Breast epithelium (tissue), 4 donors: Measurements from ENCODE around the gene DTNA. TPM values are rescaled to one million over a fixed set of nuclear protein-coding genes. Genes with fewer than 3 reads are reported as not detected.

Experiments
- DNase-seq, 2 donors: peaks; one replicate each; pipeline ENCODE4 v3.0.0-alpha.2; 2019; ENCODE audit warnings: low spot score in 2 of 2
- H3K27ac ChIP-seq, 2 donors: fragments of 200-600 bp; sonication (generic) in 1 of 2; one replicate each; pipeline ENCODE4 v1.5.1; 2016 to 2019; ENCODE audit warnings: mild to moderate bottlenecking in 1 of 2
- H3K27me3 ChIP-seq, 2 donors: fragments of 200-600 bp; sonication (generic) in 1 of 2; one replicate each; pipeline versions ENCODE4 v1.5.1 to v1.6.0; 2017 to 2019; ENCODE audit warnings: control low read depth in 1 of 2, mild to moderate bottlenecking in 1 of 2
- H3K36me3 ChIP-seq: fragments of 200-600 bp; one replicate; pipeline ENCODE4 v1.5.1; 2019
- H3K4me1 ChIP-seq, 2 donors: fragments of 200-600 bp; sonication (generic); one replicate each; pipeline ENCODE4 v1.5.1; 2016 to 2019; ENCODE audit warnings: control low read depth in 1 of 2
- H3K4me3 ChIP-seq, 3 donors: fragments of 200-600 bp; sonication (generic); 1 replicate in 2 of 3; 2 replicates in 1 of 3; pipeline ENCODE4 v1.5.1; 2016 to 2019; ENCODE audit warnings: mild to moderate bottlenecking in 3 of 3, moderate library complexity in 2 of 3
- H3K9me3 ChIP-seq, 2 donors: fragments of 200-600 bp; sonication (generic) in 1 of 2; one replicate each; pipeline ENCODE4 v1.5.1; 2016 to 2019; ENCODE audit warnings: control low read depth in 1 of 2
- POLR2A ChIP-seq: fragments of 450-650 bp; IDR thresholded peaks from one replicate; pipeline ENCODE4 v1.6.1; 2016; ENCODE audit warnings: antibody characterized with exemption, mild to moderate bottlenecking, moderate library complexity
- POLR2AphosphoS5 ChIP-seq, 3 donors: sonication (generic); formaldehyde crosslinking; IDR thresholded peaks; one replicate each; pipeline ENCODE4 v1.6.1; 2017; ENCODE audit warnings: antibody characterized with exemption in 3 of 3
- intact Hi-C: fragments of 100-400 bp; cut with DNase I; formaldehyde crosslinking; loops from one replicate; pipeline ENCODE4 v1.15.1; 2023; ENCODE audit warnings: low total_unique reads
- total RNA-seq, 3 donors: library from RNA; depleted of rRNA; stranded (reverse); fragments of >200 nt; gene quantifications; one replicate each; pipeline ENCODE4 v1.1.0, GENCODE V29; 2016
- TF ChIP-seq, protein P1 (sequence below), 3 donors: fragments of 450-650 bp; IDR thresholded peaks; one replicate each; pipeline ENCODE4 v1.5.1; 2016 to 2017; ENCODE audit warnings: antibody characterized with exemption in 3 of 3, mild to moderate bottlenecking in 3 of 3, moderate library complexity in 3 of 3

DTNA gene
- total RNA-seq, 3 donors from 2014 or later: 14.4 to 40.5 (median 17.9) TPM

GRCh38 chr18:34744569-34744968 is 34.5 kb downstream of the DTNA start:
- intact Hi-C loops: no loop called here
- Histone ChIP-seq H3K36me3 (no peaks in the 10 kb centered on the region), H3K4me1 (no peaks in the 10 kb centered on the region), H3K27me3 (no peaks in the 10 kb centered on the region), H3K4me3 (no peak overlapping the region), H3K9me3 (no peaks in the 10 kb centered on the region), H3K27ac (no peak overlapping the region)
- DNase-seq: no peak
- no peak for TF ChIP-seq POLR2AphosphoS5 (IDR thresholded peaks at IDR 0.05)
- TF ChIP-seq, protein P1, sequence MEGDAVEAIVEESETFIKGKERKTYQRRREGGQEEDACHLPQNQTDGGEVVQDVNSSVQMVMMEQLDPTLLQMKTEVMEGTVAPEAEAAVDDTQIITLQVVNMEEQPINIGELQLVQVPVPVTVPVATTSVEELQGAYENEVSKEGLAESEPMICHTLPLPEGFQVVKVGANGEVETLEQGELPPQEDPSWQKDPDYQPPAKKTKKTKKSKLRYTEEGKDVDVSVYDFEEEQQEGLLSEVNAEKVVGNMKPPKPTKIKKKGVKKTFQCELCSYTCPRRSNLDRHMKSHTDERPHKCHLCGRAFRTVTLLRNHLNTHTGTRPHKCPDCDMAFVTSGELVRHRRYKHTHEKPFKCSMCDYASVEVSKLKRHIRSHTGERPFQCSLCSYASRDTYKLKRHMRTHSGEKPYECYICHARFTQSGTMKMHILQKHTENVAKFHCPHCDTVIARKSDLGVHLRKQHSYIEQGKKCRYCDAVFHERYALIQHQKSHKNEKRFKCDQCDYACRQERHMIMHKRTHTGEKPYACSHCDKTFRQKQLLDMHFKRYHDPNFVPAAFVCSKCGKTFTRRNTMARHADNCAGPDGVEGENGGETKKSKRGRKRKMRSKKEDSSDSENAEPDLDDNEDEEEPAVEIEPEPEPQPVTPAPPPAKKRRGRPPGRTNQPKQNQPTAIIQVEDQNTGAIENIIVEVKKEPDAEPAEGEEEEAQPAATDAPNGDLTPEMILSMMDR (IDR thresholded peaks at IDR 0.05): no peak
- no peak for TF ChIP-seq POLR2A

DNA sequence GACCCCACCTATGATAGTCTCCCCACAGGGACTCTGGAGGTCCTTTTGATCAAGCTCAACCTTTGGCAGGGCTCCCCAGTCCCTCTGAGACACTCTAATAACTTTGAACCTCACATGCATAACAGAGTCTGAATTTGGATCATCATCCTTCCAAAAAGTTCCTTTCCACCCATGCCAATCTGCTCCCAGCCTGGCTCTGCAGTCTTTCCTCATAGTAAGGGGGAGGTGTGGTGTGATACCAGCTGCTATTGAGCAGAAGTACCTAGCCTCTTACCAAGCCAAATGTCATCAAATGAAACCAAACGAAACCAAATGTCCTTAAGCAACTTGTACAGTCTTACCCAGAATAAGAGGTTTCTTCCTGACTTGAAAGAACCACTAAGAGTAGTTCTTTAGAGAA is 36.5 kb downstream of the DTNA start:
- DNase-seq: no peak
- Histone ChIP-seq H3K9me3 (no peaks in the 10 kb centered on the region), H3K4me1 (no peaks in the 10 kb centered on the region), H3K27ac (no peak overlapping the region), H3K4me3 (no peak overlapping the region), H3K27me3 (no peaks in the 10 kb centered on the region), H3K36me3 (no peaks in the 10 kb centered on the region)
- intact Hi-C loops: loop anchor here (5.0 kb wide), 1 partner anchor 999 kb away; no protein-coding TSS in a partner anchor
- TF ChIP-seq POLR2A (no peak), POLR2AphosphoS5 (IDR thresholded peaks at IDR 0.05) (no peak)
- TF ChIP-seq, protein P1 (IDR thresholded peaks at IDR 0.05): no peak

- Histone ChIP-seq H3K27me3 (no peaks in the 10 kb centered on the region), H3K4me1 (no peaks in the 10 kb centered on the region), H3K9me3 (no peaks in the 10 kb centered on the region), H3K4me3 (no peak overlapping the region), H3K36me3 (no peaks in the 10 kb centered on the region), H3K27ac (no peak overlapping the region)
- intact Hi-C loops: loop anchor here (5.0 kb wide), 1 partner anchor 1002 kb away; no protein-coding TSS in a partner anchor
- DNase-seq: no peak
- TF ChIP-seq, protein P1 (IDR thresholded peaks at IDR 0.05): no peak
- TF ChIP-seq POLR2AphosphoS5 (IDR thresholded peaks at IDR 0.05): no peak
- no peak for TF ChIP-seq POLR2A
Measured at GRCh38 chr18:34749721-34750120, 39.6 kb downstream of the DTNA start.

- H3K9me3 ChIP-seq: no peaks in the 10 kb centered on the region
- H3K27ac ChIP-seq: no peak overlapping the region
- no peaks in the 10 kb centered on the region for H3K36me3 ChIP-seq
- no peaks in the 10 kb centered on the region for H3K4me1 ChIP-seq
- TF ChIP-seq, protein P1 (IDR thresholded peaks at IDR 0.05): no peak
- TF ChIP-seq POLR2AphosphoS5 (IDR thresholded peaks at IDR 0.05) (no peak), POLR2A (no peak)
- H3K27me3 ChIP-seq: no peaks in the 10 kb centered on the region
- H3K4me3 ChIP-seq: no peak overlapping the region
- intact Hi-C loops: no loop called here
- no peak for DNase-seq
Measured at GRCh38 chr18:34752056-34752455, 42.0 kb downstream of the DTNA start.

DNA sequence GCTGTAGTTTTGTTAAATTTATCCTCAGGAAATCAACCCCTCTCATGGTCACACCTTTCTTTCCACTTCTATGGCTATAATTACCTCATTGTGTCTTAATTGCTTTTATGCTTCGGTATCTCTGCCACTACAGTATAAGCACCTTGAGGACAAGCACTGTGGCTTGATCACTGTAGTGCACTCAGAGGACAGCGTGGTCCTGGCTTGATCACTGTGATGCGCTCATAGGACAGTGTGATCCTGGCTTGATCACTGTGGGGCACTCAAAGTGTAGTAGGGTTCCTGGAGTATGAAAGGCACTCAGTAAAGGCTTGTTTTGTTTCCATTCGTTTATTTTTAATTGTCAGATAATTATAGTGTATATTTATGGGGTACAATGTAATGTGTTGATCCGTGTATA is 44.2 kb downstream of the DTNA start:
- Histone ChIP-seq H3K4me1 (no peaks in the 10 kb centered on the region), H3K27ac (no peak overlapping the region), H3K36me3 (no peaks in the 10 kb centered on the region), H3K4me3 (no peak overlapping the region), H3K27me3 (no peaks in the 10 kb centered on the region), H3K9me3 (no peaks in the 10 kb centered on the region)
- TF ChIP-seq, protein P1 (IDR thresholded peaks at IDR 0.05): no peak
- TF ChIP-seq POLR2AphosphoS5 (IDR thresholded peaks at IDR 0.05): no peak
- TF ChIP-seq POLR2A: no peak
- DNase-seq: no peak
- intact Hi-C loops: no loop called here
